SK-N-SH (cell line): ENCODE results near the gene CALU.

ENCODE experiments used
- CTCF ChIP-seq: fragments of 200-600 bp; sonication (generic); IDR thresholded peaks from 2 replicates; pipeline ENCODE4 v1.6.1; 2017; ENCODE audit warnings: antibody characterized with exemption, mild to moderate bottlenecking, moderate library complexity
- EP300 ChIP-seq, 2 experiments: IDR thresholded peaks; 2 replicates each; pipeline versions ENCODE4 v1.4.0 to v1.6.1; 2012; ENCODE audit warnings: borderline replicate concordance in 1 of 2, low read depth in 1 of 2, low read length in 1 of 2
- FOXJ3 ChIP-seq: sonication (generic); formaldehyde crosslinking; IDR thresholded peaks from 2 replicates; pipeline ENCODE4 v1.5.1; 2020; ENCODE audit warnings: mild to moderate bottlenecking, missing genetic modification reagents
- IRF3 ChIP-seq: fragments of 150-350 bp; IDR thresholded peaks from 2 replicates; pipeline ENCODE4 v1.6.1; 2016; ENCODE audit warnings: mild to moderate bottlenecking, low read depth, low read length
- NFIC ChIP-seq: IDR thresholded peaks from 2 replicates; pipeline ENCODE4 v1.4.0; 2012; ENCODE audit warnings: borderline replicate concordance
- POLR2AphosphoS5 ChIP-seq: IDR thresholded peaks from 2 replicates; pipeline ENCODE4 v1.6.1; 2012; ENCODE audit warnings: low read depth, low read length
- SMC3 ChIP-seq: IDR thresholded peaks from 2 replicates; pipeline ENCODE4 v1.6.1; 2012; ENCODE audit warnings: low read depth, low read length, improper control_type of control experiment
- TAF1 ChIP-seq: IDR thresholded peaks from 2 replicates; pipeline ENCODE4 v1.6.1; 2012; ENCODE audit warnings: low read depth, mild to moderate bottlenecking, low read length, moderate library complexity, borderline replicate concordance
- YY1 ChIP-seq: IDR thresholded peaks from 2 replicates; pipeline ENCODE4 v1.4.0; 2012; ENCODE audit warnings: low read depth, mild to moderate bottlenecking
- TF ChIP-seq, protein P1 (sequence below): IDR thresholded peaks from 2 replicates; pipeline ENCODE4; 2012

- TF ChIP-seq CTCF (no peak), EP300 (IDR thresholded peaks at IDR 0.05; ENCODE audit: borderline replicate concordance in 1 of 2, low read depth in 1 of 2, low read length in 1 of 2) (no peak), POLR2AphosphoS5 (no peak), YY1 (no peak), IRF3 (no peak), NFIC (no peak), SMC3 (no peak), FOXJ3 (CRISPR knock-in tag) (no peak), TAF1 (no peak)
- TF ChIP-seq, protein P1, sequence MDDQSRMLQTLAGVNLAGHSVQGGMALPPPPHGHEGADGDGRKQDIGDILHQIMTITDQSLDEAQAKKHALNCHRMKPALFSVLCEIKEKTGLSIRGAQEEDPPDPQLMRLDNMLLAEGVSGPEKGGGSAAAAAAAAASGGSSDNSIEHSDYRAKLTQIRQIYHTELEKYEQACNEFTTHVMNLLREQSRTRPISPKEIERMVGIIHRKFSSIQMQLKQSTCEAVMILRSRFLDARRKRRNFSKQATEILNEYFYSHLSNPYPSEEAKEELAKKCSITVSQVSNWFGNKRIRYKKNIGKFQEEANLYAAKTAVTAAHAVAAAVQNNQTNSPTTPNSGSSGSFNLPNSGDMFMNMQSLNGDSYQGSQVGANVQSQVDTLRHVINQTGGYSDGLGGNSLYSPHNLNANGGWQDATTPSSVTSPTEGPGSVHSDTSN = no peak
Observed at GRCh38 chr7:128807191-128807590, 68.0 kb downstream of the CALU start.
